D721Med (cell line): ENCODE results near the gene SCN8A.

Experiments used
- DNase-seq: peaks from one replicate; pipeline ENCODE4 v3.0.0; 2011; ENCODE audit warnings: low spot score; ENCODE audit not compliant: insufficient read length
- FAIRE-seq: peaks from 2 replicates; lab custom pipeline; 2011; peaks lifted over from hg19 to GRCh38; lab: Jason Lieb, UNC
- TF ChIP-seq, protein P1 (sequence below): IDR thresholded peaks from 2 replicates; pipeline ENCODE4 v1.5.1; 2012; ENCODE audit warnings: mild to moderate bottlenecking, control low read depth; ENCODE audit not compliant: insufficient read depth; ENCODE audit errors: missing control alignments

The SCN8A gene

DNA sequence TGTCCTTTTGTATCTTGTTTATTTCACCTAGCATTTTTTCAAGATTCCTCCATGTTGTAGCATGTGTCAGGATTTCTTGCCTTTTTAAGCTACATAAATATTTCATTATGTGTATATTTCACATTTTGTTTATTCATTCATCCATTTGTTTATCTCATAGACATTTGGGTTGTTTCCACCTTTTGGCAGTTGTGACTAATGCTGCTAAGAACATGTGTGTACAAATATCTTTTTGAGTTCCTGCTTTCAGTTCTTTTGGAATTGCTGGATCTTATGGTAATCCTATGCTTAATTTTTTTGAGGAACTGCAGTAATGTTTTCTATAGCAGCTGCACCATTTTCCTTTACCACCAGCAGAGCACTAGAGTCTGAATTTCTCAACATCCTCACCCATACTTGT lies 62.4 kb downstream of the SCN8A start:
- DNase-seq (no peak), FAIRE-seq (no peak)
- TF ChIP-seq, protein P1, sequence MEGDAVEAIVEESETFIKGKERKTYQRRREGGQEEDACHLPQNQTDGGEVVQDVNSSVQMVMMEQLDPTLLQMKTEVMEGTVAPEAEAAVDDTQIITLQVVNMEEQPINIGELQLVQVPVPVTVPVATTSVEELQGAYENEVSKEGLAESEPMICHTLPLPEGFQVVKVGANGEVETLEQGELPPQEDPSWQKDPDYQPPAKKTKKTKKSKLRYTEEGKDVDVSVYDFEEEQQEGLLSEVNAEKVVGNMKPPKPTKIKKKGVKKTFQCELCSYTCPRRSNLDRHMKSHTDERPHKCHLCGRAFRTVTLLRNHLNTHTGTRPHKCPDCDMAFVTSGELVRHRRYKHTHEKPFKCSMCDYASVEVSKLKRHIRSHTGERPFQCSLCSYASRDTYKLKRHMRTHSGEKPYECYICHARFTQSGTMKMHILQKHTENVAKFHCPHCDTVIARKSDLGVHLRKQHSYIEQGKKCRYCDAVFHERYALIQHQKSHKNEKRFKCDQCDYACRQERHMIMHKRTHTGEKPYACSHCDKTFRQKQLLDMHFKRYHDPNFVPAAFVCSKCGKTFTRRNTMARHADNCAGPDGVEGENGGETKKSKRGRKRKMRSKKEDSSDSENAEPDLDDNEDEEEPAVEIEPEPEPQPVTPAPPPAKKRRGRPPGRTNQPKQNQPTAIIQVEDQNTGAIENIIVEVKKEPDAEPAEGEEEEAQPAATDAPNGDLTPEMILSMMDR: no peak

DNA sequence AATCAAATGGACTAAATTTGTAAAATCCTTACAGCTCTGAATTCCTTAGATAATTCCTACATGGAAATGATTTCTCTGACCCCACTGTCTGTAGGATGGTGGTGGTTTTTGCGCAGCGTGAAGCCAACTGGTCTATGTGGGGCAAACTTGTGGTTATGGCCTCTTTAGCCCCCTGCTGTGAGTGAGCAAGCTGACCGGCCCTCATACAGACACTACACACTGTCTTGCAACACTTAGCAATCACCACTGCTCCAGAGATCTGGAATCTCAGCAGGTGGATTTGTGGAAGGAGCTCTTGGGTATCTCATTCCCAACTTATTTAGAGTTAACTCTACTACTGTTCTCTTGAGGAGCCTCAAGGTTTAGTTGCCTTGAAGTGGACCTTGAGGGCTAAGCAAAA lies 70.2 kb downstream of the SCN8A start:
- FAIRE-seq: no peak
- DNase-seq: no peak
- TF ChIP-seq, protein P1: no peak

DNA sequence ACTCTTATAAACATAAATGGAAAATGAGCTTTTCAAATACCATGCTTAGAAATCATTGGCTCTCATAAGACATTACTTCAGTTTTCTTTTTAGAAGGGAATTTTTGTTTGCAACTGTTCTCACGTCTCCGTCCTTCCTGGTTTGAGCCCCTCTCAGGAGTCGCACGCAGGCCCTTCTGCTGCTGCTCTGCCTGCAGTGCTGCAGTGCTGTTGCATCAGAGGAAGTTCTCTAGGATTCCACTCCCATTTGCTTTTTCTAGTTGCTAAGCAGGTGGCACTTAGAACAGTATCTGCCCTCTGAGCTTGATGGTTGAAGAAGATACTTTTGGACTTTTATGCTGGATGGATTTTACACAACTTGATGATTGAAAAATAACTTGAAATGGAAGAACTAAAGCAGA lies 70.8 kb downstream of the SCN8A start:
- DNase-seq (no peak), FAIRE-seq (no peak)
- TF ChIP-seq, protein P1: no peak

DNA sequence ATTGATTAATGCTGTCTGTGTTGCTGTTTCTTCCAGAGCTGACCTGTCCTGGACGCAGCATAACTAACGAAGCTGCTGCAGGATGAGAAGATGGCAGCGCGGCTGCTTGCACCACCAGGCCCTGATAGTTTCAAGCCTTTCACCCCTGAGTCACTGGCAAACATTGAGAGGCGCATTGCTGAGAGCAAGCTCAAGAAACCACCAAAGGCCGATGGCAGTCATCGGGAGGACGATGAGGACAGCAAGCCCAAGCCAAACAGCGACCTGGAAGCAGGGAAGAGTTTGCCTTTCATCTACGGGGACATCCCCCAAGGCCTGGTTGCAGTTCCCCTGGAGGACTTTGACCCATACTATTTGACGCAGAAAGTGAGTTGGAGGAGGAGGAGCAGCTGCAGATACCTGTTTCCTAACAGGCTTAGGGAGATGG lies 71.7 kb downstream of the SCN8A start:
- FAIRE-seq: no peak
- no peak for DNase-seq
- TF ChIP-seq, protein P1: no peak

DNA sequence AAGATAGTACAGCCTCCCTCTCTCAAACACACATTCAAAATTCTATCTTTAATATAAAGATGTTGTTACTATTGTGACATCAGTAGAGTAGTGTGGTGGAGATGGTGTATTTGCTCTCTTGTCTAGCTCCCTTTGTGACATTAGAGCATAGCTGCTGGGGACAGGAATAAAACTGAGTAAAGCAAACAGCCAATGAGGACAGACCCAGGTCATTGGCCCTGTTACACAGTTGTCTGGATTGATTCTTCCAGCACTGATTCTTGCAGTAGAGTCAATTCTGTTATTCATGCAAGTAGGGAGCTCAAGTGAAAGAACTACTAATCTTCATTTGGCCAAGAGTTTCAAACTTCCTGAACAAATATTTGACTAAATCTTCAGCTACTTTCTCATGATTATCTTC lies 72.4 kb downstream of the SCN8A start:
- FAIRE-seq: no peak

DNA sequence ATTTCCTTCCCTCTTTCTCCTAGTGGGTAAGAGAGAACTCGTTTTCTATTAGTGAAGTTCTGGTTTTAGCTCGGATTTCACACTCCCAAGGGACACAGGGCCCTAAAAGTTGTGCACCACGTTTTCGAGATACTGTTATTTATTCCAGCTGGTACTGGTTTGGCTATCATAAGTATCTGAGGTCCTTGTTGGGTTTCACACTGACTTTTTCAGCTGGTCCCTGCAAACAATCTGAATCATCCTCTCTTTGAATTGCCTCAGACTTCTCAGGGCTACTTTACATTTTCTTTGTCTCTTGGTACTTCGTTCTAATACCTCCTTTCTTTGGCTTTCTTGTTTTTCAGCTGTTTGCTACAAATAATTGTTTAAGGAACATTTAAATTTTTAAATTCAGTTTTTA lies 75.7 kb downstream of the SCN8A start:
- DNase-seq: no peak
- TF ChIP-seq, protein P1: no peak
- FAIRE-seq: no peak

More for the DNA sequence above, 72.4 kb downstream of the SCN8A start:
- TF ChIP-seq, protein P1: no peak
- DNase-seq: no peak

DNA sequence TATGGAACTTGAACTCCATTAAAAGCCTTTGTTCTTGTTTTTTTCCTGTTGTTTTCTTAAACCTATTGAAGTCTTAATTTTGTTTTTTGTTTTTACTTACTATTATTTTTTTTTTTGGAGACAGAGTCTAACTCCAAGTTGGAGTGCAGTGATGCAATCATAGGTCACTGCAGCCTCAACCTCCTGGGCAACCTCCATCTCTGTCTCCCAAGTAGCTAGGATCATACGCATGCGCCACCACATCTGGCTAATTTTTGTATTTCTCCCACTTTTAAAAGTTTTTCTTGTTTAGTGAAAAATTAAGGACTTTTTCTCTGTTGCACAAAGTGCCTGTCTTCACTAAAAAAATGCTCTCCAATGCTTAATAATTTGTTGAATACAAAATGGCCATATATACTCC lies 76.2 kb downstream of the SCN8A start:
- no peak for DNase-seq
- FAIRE-seq: no peak
- TF ChIP-seq, protein P1: no peak
